Right cardiac atrium (tissue), 5 donors: Measurements from ENCODE around the gene CORO1C. TPM values are rescaled to one million over a fixed set of nuclear protein-coding genes. Genes with fewer than 3 reads are reported as not detected.
"Not testable (repeated sequence)": the region's sequence is repeated elsewhere in the genome, so short reads cannot be mapped to it uniquely, and the experiment has no call there.

Source experiments
- ATAC-seq, 2 donors: fragments of 200-7000 bp; cut with Tn5 transposase; one replicate each; pipeline versions ENCODE4 v1.8.0 to v1.9.1; 2020; ENCODE audit warnings: moderate library complexity in 2 of 2, mild to moderate bottlenecking in 1 of 2
- DNase-seq, 3 donors: peaks; one replicate each; pipeline ENCODE4 v3.0.0-alpha.2; 2020
- H3K27ac ChIP-seq: one replicate; pipeline ENCODE4 v1.5.1; 2013; ENCODE audit warnings: mild to moderate bottlenecking, low read length, control low read depth, moderate library complexity
- H3K27me3 ChIP-seq: one replicate; pipeline ENCODE4 v1.6.1; 2013; ENCODE audit not compliant: control insufficient read depth, insufficient read depth
- H3K4me1 ChIP-seq: one replicate; pipeline ENCODE4 v1.6.1; 2013; ENCODE audit warnings: low read length; ENCODE audit not compliant: control insufficient read depth, insufficient read depth
- H3K4me3 ChIP-seq: one replicate; pipeline ENCODE4 v1.5.1; 2013; ENCODE audit warnings: low read length, control low read depth
- H3K9me3 ChIP-seq: one replicate; pipeline ENCODE4 v1.6.1; 2013; ENCODE audit warnings: low read length; ENCODE audit not compliant: control insufficient read depth
- WGBS: extraction: QIAGEN DNeasy Blood & Tissue Kit; methylation state at CpG from one replicate; pipeline ENCODE4 v1.1.7; 2013; 5-methylcytosine and 5-hydroxymethylcytosine counted together
- intact Hi-C, 4 donors: fragments of 100-400 bp; cut with DNase I; formaldehyde crosslinking; loops; one replicate each; pipeline versions ENCODE4 v1.11.0 to v1.14.0; 2022 to 2023
- polyA plus RNA-seq: library from polyadenylated mRNA; stranded (reverse); fragments of 200-250 nt; gene quantifications from one replicate; pipeline ENCODE4 v1.2.3, GENCODE V29; 2013
- total RNA-seq, 4 donors: library from RNA; stranded (reverse); fragmentation: NEBNext Ultra II Directional; extraction: Animal tissue kit (Norgen Biotek cat#: 25700); gene quantifications; one replicate each; pipeline ENCODE4 v1.2.1, GENCODE V29; 2021
- donor health status: healthy with polysubstance abuse.
- donor health status: DM: no; HTN: yes; CAD: no.
- donor health status: DM: no; HTN: no; CAD: no.
- donor health status: DM: no; HTN: yes; CAD: no; lungs with severe emphysema.
- donor health status: DM: yes; HTN: yes; CAD: no.

Gene CORO1C
- total and polyA plus RNA-seq, 5 donors = 24.8 to 122 (median 85.5) TPM

DNA sequence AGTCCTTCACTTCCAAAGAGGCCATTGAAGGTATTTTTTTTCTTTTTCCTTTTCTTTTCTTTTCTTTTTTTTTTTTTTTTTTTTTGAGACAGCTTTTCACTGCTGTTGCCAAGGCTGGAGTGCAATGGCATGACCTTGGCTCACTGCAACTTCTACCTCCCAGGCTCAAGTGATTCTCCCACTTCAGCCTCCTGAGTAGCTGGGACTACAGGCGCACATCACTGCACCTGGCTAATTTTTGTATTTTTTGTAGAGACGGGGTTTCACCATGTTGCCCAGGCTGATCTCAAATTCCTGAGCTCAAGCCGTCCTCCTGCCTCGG lies 112.4 kb downstream of the CORO1C start:
- WGBS = 87% methylated on average over 4 of the region's 4 CpGs
- intact Hi-C loops = loop anchor here (2.0 to 5.0 kb wide), 4 partner anchors 47 to 54 kb away; no protein-coding TSS in a partner anchor
- not testable (repeated sequence) for H3K27me3 ChIP-seq, H3K4me1 ChIP-seq, H3K4me3 ChIP-seq, ATAC-seq, H3K9me3 ChIP-seq, H3K27ac ChIP-seq, DNase-seq

DNA sequence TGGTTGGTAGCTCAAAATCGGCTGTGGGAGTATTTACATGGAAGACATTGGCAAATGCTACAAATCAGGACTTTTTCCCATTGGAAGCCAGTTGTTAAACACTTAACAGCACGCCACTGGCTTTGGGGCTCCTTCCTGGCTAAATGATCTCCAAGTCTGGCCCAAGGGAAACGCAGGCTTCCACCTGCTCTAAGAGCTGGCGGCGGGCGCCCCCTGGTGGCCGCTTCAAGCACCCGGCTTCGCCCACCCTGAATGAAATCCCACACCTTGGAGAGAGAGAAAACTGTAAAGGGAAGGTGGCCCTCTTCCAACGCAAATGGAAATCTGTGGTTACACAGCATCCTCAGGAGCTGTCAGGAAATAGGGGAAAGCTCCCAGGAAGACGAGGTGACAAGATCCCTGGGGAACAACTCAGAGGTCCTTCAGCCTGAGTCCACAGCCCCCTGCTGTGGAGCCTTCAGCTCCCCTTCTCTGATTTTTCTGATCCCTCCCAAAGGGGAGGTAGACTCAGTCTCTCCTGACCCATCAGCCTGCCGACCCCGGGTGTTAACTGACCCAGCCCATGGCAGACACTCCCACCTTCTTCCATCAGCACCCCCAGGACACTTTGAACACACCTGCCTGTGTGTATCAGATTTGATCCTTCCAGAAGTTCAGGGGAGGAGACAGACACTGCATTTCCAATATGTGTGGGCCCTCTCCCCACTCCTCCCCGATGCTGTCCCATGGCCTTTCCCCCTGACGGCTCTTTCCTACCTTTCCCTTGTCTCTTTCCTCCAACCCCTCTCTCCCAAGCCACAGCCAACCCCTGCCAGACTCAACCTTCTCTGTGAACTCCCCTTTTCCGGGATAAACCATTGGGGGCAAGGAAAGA lies 113.0 kb downstream of the CORO1C start:
- H3K9me3 ChIP-seq = no peaks in the 10 kb centered on the region
- ATAC-seq (peak; percentile 78 to 81), DNase-seq (peak; percentile 79 to 91 (median 91))
- H3K27me3 ChIP-seq = no peaks in the 10 kb centered on the region
- H3K27ac ChIP-seq = no peak overlapping the region
- intact Hi-C loops = loop anchor here (2.0 to 5.0 kb wide), 4 partner anchors 46 to 54 kb away; no protein-coding TSS in a partner anchor
- WGBS = 10% methylated on average over 16 of the region's 16 CpGs
- no peaks in the 10 kb centered on the region for H3K4me1 ChIP-seq
- H3K4me3 ChIP-seq = no peak overlapping the region

- Histone ChIP-seq H3K4me1 (no peaks in the 10 kb centered on the region), H3K27me3 (no peaks in the 10 kb centered on the region), H3K27ac (no peak overlapping the region), H3K9me3 (no peaks in the 10 kb centered on the region), H3K4me3 (no peak overlapping the region)
- ATAC-seq = peak in 1 of 2 donors; percentile 49
- DNase-seq = no peak
- WGBS = 74% methylated on average over 14 of the region's 14 CpGs
- intact Hi-C loops = loop anchor here in 2 of 4 donors (5.0 kb wide), 2 partner anchors 45 to 50 kb away; no protein-coding TSS in a partner anchor
Observed at GRCh38 chr12:108616941-108617858, 114.1 kb downstream of the CORO1C start.

DNA sequence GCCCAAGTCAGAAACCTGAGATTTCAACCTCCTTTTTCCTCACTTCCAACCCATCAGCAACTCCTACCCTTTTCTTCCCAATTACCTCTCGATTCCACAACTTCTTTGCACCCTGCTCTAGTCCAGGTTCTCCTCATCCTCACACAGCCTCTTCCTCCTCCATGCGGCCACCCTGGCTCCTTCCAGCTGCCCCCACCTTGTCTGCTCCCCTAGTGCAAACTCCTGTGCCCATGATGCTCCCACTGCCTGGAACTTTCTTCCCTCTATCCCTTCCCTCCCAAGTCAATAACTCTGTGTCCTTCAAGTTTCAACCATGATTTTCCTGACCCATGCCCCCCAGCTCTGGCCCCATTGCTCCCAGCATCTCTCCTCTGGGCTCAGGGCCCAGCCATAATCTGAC lies 115.0 kb downstream of the CORO1C start:
- no peaks in the 10 kb centered on the region for H3K9me3 ChIP-seq
- no peak overlapping the region for H3K4me3 ChIP-seq
- intact Hi-C loops = loop anchor here in 2 of 4 donors (5.0 kb wide), 2 partner anchors 44 to 49 kb away; no protein-coding TSS in a partner anchor
- H3K27ac ChIP-seq = no peak overlapping the region
- no peaks in the 10 kb centered on the region for H3K27me3 ChIP-seq
- no peaks in the 10 kb centered on the region for H3K4me1 ChIP-seq
- DNase-seq (no peak), ATAC-seq (no peak)
- WGBS = 93% methylated on average over 2 of the region's 2 CpGs

DNA sequence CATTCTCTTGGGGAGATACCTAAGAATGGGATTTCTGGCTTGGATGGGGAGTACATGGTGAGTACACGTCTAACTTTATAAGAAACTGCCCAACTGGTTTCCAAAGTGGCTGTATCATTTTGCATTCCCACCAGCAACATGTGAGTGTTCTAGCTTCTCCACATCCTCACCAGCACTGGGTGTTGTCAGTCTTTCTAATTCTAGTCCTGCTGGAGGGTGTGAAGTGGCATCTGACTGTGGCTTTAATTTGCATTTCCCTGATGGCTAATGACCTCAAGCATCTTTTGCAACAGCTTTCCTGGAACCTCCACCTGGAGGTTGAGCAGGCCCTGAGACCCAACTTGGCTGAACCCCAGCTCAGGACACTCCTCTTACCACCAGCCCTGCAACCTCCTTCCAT lies 115.4 kb downstream of the CORO1C start:
- intact Hi-C loops = loop anchor here in 2 of 4 donors (5.0 kb wide), 2 partner anchors 44 to 49 kb away; no protein-coding TSS in a partner anchor
- no peak for ATAC-seq
- Histone ChIP-seq H3K27ac (no peak overlapping the region), H3K27me3 (no peaks in the 10 kb centered on the region), H3K9me3 (no peaks in the 10 kb centered on the region), H3K4me1 (no peaks in the 10 kb centered on the region), H3K4me3 (no peak overlapping the region)
- WGBS = 83% methylated on average over 1 of the region's 1 CpG
- DNase-seq = no peak

DNA sequence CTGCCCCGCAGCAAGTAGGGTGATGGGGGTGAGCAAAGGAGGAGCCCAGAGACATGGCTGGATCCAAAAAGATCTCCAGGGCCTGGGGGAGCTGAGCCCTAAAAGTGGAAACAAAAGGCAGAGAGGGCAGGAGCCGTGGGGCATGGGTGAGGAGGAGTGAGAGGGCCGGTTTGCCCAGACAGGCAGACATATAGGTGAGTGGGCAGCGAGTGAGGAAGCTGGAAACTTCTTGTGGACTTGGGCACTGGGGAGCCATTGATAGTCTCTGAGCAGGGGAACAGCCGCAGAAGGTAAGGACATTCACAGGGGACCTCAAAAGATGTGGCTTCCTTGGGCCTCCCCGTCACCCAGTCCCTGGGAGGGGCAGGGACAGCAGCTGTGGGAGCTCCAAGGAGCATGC lies 116.7 kb downstream of the CORO1C start:
- DNase-seq (no peak), ATAC-seq (no peak)
- Histone ChIP-seq H3K27me3 (no peaks in the 10 kb centered on the region), H3K4me3 (no peak overlapping the region), H3K27ac (no peak overlapping the region), H3K9me3 (no peaks in the 10 kb centered on the region), H3K4me1 (no peaks in the 10 kb centered on the region)
- intact Hi-C loops = loop anchor here in 3 of 4 donors (5.0 kb wide), 3 partner anchors 37 to 47 kb away; no protein-coding TSS in a partner anchor
- WGBS = 87% methylated on average over 6 of the region's 6 CpGs

DNA sequence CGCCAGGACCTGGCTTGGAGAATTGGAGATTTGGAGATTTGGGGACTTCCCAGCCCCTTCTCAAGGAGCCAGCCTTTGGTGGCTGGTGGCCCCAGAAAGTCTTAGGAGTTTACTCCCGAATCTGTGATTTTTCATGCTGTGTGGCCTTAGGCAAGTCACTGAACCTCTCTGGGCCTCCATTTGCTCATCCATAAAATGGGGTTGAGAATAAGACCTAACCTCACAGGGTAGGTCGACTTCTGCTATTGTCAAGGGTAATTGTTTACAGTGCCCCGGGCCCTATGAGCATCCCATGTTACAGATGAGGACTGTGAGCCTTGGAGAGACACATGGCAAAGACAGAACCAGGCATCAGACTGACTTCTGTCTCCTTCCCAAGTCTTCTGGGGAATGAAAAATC lies 117.3 kb downstream of the CORO1C start:
- intact Hi-C loops = loop anchor here in 1 of 4 donors (5.0 kb wide), 1 partner anchor 37 kb away; no protein-coding TSS in a partner anchor
- Histone ChIP-seq H3K4me3 (no peak overlapping the region), H3K27me3 (no peaks in the 10 kb centered on the region), H3K27ac (no peak overlapping the region), H3K9me3 (no peaks in the 10 kb centered on the region), H3K4me1 (no peaks in the 10 kb centered on the region)
- no peak for DNase-seq
- ATAC-seq = no peak
- WGBS = 81% methylated on average over 4 of the region's 4 CpGs

- no peak overlapping the region for H3K27ac ChIP-seq
- no peaks in the 10 kb centered on the region for H3K4me1 ChIP-seq
- no peaks in the 10 kb centered on the region for H3K27me3 ChIP-seq
- ATAC-seq = no peak
- no peak for DNase-seq
- H3K4me3 ChIP-seq = no peak overlapping the region
- intact Hi-C loops = loop anchor here in 1 of 4 donors (5.0 kb wide), 1 partner anchor 36 kb away; no protein-coding TSS in a partner anchor
- WGBS = 61% methylated on average over 9 of the region's 9 CpGs
- no peaks in the 10 kb centered on the region for H3K9me3 ChIP-seq
Observed at GRCh38 chr12:108613548-108613947, 117.8 kb downstream of the CORO1C start.

GRCh38 chr12:108612788-108613282 lies 118.5 kb downstream of the CORO1C start:
- intact Hi-C loops = loop anchor here in 1 of 4 donors (5.0 kb wide), 1 partner anchor 36 kb away; no protein-coding TSS in a partner anchor
- no peak overlapping the region for H3K4me3 ChIP-seq
- ATAC-seq = no peak
- no peak overlapping the region for H3K27ac ChIP-seq
- 81% methylated on average over 8 of the region's 8 CpGs for WGBS
- no peaks in the 10 kb centered on the region for H3K9me3 ChIP-seq
- DNase-seq = no peak
- no peaks in the 10 kb centered on the region for H3K4me1 ChIP-seq
- H3K27me3 ChIP-seq = no peaks in the 10 kb centered on the region

DNA sequence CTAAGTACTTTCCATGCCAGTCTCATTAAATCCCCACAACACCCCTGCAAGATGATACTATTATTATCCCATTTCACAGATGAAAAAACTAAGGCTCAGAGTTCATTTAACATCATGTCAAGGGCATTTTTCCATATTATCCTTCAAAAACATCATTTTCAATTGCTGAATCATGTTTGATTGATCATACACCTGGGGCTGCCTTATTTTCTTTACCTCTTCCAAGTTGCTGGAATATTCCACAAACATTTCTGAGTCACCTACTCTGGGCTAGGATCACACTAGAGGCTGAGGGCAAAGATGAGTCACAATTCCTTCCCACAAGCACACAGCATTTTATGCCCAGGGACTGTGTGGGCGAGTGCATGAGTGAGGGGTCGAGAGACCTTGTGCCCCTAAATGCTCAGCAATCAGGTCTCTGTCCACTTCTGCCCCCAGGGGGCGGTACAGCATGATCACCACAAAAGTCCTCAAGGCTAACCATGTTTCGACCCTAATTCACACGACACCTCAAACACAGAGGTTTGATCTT lies 119.4 kb downstream of the CORO1C start:
- H3K27me3 ChIP-seq = no peaks in the 10 kb centered on the region
- H3K27ac ChIP-seq = no peak overlapping the region
- no peak overlapping the region for H3K4me3 ChIP-seq
- H3K9me3 ChIP-seq = no peaks in the 10 kb centered on the region
- WGBS = 62% methylated on average over 5 of the region's 5 CpGs
- DNase-seq (peak in 1 of 3 donors; percentile 47), ATAC-seq (no peak)
- intact Hi-C loops = loop anchor here in 1 of 4 donors (5.0 kb wide), 1 partner anchor 35 kb away; no protein-coding TSS in a partner anchor
- no peaks in the 10 kb centered on the region for H3K4me1 ChIP-seq
